GM18909 (cell line): ENCODE measurements around the gene GPC6.

Experiments used
- ATAC-seq: cut with Tn5 transposase; IDR thresholded peaks from one replicate; pipeline ENCODE4 v1.9.1; 2021; ENCODE audit warnings: mild to moderate bottlenecking; ENCODE audit not compliant: unreplicated experiment, poor library complexity

GPC6 gene

DNA sequence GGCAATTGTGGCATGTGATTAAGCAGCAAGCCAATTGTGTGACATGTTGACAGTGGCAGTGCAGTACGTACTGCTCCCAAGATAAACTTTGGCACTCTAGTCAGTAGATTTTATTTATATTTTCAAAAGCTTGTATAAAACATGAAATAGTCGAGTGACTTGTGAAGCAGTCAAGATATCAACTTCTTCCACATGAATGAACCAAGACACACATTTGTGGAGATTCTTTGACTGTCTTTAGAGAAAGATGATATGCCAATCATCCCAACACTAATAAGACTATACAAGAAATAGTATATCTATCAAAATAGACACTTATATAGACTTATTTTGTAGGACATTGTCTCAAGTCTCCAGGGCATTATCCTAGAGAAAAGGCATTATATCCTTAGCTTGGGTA lies 714.8 kb downstream of the GPC6 start:
- ATAC-seq: no peak

DNA sequence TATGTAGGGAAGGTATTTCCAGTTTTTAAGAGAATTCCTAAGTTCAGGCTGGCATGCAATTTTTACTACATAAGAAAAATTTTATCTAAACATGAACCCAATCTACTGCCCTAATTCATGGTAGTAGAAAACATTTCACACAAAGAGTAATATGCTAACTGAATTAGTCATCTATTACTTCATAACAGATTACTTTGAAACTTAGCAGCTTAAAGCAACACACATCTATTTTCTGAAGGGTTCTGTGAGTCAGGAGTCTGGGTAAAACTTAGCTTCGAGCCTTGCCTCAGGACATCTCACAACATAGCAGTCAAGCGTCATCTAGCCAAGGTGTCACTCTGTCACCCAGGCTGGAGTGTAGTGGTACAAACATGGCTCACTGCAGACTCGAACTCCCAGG lies 715.4 kb downstream of the GPC6 start:
- no peak for ATAC-seq

DNA sequence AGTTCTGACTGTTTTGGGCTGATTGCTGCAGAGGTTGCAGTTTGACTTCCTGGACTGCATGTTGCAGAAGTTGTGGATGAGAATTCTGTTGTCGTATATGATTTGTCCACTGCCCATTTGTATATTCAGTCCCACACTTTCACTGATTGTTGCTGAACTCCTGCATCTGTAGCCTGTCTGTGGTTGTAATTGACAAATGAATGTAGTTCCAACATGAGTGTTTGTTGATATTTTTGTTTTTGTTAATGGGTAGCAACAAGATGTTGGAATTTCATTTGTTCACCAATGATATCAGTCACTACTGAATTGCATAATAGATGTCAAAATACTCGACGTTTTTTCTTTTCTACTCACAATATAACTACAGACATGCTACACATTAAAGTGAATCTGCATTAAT lies 719.0 kb downstream of the GPC6 start:
- no peak for ATAC-seq

DNA sequence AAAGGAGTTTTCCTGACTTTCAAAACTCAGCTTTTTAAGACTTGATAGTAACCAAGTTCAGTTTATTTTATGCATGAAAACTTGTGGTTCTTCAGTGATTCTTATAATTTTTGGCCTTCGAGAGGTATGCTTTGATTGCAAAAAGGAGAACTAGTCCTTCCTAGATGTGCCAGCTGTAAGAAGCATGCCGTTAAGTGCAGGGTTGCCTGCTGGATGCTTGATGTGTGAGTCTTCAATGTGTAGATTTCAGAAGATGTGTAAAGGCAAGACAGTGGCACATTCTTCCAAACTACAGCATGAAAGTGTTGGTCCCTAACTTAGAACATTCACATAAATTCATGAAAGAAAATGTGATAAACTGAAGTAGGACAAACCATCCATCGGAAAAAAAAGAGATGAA lies 720.4 kb downstream of the GPC6 start:
- no peak for ATAC-seq

DNA sequence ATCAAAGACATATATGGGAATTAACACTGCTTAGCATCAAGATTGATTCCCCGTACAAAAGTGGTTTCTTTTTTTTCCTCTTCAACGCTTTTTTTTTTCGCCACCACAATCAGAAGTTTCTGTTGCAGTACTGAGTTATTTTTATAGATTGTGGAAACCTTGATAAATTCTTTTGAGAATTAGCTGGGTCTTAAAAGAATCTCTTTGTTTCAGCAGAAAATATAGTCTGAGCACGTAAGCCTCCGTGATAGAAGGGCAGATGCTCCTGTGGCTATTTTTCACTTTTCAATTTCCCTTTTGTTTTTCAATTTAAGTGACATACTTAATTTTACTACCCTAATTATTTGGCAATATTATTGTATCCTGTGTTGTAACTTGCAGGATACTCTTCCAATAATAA lies 721.0 kb downstream of the GPC6 start:
- no peak for ATAC-seq

GRCh38 chr13:93948162-93948922 lies 721.7 kb downstream of the GPC6 start:
- ATAC-seq: no peak

- ATAC-seq: no peak
These were observed 724.5 kb downstream of the GPC6 start for GRCh38 chr13:93951108-93951507.

DNA sequence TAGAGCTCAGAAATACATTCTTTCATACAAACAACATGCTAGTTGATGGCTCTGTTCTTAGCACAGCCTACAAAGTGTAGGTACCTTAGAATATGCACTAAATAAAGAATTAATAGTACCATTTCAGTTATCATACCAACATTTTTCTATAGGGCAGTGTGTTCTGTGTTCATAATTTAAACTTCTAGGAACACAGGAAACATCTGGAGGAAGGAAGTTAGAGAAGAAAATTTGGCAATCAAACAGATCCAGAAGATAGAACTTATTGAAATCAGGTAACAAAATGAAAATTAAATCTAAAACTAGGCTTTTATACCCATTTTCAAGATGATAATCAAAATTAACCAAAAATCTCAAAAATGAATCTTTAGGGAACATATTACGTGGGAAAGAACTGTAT lies 725.3 kb downstream of the GPC6 start:
- ATAC-seq: no peak

- no peak for ATAC-seq
These were observed 727.2 kb downstream of the GPC6 start for GRCh38 chr13:93953841-93954240.

- no peak for ATAC-seq
These were observed 729.3 kb downstream of the GPC6 start for GRCh38 chr13:93955904-93956303.

DNA sequence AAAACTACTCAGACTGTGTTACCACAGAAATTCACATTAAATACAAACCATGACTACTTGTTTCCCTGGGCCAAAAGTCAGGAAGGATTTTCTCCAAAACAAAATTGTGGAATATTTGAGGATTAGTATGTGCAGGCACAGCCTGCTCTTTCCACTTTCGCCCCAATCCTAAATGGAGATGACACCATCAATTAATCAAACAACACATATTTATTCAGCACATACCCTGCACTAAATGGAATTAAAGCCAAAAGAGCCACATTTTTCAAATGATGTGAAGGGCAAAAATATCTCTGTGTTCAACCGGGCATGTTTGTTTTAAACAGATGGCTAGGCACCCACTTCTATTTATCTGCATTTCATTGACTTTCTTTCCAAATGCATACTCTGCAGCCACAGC lies 729.8 kb downstream of the GPC6 start:
- ATAC-seq: no peak

DNA sequence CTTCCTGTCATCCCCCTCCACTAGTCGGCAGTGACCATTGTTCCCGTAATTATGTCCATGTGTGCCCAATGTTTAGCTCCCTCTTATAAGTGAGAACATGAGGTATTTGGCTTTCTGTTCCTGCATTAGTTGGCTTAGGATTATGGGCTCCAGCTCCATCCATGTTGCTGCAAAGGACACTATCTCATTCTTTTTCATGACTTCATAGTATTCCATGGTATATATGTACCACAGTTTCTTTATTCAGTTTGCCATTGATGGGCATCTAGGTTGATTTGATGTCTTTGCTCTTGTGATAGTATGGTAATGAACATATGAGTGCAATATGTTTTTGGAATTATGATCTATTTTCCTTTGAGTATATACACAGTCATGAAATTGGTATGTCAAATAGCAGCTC lies 730.8 kb downstream of the GPC6 start:
- ATAC-seq: no peak

- ATAC-seq: no peak
These were observed 733.4 kb downstream of the GPC6 start for GRCh38 chr13:93959796-93960533.

DNA sequence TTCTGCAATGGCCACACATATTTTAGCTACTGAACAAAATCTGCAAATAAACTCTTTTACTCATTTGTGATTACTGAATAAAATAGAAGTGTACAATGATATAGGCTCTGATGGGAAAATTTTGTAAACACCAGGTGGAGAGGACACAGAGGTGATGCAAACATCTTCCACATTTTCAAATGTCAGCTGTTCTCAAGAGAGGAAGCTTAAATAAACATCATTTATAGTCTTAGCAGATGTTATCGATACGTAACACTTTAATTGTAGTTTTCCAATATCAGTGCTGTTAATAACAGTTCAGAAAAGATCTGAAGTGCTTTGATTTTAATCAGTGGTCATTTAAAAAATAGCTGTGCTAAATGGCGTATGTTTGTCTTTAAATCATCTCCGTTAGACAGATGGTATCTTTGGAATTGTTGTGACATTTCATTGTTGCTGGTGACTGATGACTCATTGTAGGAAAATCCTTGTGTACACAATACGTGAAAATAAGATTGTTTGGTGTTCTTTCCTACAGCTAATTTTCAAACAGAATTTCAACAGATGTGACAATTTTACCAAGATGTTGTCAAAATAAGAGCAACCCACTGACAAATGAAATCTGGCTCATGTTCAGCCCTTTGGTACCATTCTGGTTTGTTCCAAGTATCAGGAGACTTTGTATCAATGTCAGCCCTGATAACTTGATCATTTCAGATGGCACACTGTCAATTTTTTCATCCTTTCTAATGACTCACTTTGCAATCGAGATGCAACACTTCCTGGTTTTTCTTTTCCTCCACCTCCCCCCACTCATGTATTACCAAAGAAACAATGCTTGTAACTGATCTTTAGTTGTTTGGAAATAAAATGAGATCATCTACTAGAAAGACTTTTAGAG lies 736.9 kb downstream of the GPC6 start:
- ATAC-seq: no peak

GRCh38 chr13:93964146-93964512 lies 737.5 kb downstream of the GPC6 start:
- ATAC-seq: no peak

DNA sequence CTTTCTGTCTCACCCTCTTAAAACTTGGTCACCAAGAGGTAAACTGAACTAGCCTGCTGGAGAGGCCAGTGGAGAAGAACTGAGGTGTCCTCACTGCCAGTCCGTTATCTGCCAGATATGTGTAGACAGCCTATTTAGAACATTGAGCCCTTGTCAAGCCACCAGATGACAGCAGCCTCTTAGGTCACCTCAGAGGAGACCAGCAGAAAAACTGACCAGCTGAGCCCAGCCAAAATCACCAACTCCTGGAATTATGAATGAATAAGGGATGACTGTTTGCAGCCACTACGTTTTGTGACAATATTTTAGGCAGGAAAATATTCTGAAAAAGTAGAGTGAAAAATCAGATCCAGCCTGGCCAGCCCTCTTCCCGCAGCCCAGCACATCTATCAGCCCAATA lies 739.0 kb downstream of the GPC6 start:
- ATAC-seq: no peak

DNA sequence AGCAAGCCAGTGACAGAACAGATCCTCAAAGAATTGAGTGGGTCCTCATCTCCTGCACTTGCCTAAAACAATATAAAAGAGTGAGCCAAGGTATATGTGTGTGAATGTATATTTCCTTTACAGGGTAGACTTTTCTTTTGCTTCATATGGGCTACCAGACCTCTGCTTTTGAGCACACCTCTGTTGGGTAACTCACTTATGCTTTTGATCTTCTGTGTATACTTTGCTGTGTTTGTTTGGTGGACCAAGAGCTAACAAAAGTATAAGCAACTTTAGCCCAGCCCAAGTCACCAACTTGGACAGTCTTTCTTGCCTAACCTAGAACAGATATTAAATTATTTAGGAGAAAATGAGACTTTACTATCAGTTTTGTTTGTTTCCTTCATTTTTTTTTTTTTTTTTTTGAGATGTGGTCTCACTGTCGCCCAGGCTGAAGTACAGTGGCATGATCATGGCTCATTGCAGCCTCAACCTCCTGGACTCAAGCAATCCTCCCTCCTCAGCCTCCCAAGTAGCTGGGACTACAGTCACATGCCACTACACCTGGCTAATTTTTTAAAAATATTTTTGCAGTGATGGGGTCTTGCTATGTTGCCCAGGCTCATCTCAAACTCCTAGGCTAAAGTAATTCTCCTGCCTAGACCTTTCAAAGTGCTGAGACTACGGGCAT lies 739.8 kb downstream of the GPC6 start:
- no peak for ATAC-seq

GRCh38 chr13:93967286-93967685 lies 740.7 kb downstream of the GPC6 start:
- no peak for ATAC-seq

DNA sequence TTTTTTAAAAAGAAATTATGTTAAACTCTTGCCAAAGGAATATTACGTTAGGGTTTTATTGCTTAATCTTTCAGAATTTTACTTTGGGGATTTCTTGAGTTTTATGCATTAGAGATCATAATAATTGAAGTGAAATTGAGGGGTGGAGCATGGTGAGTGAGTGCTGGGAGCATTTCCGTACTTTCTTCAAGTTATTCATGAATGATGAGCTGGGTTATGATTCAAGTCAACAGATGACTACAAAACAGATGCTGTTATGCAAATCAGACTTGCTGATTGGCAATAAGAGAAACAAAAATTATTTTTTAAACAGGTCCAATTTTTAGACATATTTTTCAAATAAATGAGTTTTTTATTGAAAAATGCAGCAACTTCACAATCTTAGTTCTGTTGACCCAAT lies 748.6 kb downstream of the GPC6 start:
- ATAC-seq: no peak

GRCh38 chr13:93976528-93976927 lies 749.9 kb downstream of the GPC6 start:
- no peak for ATAC-seq

GRCh38 chr13:93977986-93978385 lies 751.4 kb downstream of the GPC6 start:
- ATAC-seq: no peak
